ENCODE measurements around the gene SGCB. TPM values are rescaled to one million over a fixed set of nuclear protein-coding genes. Genes with fewer than 3 reads are reported as not detected.

SGCB gene
- total RNA-seq, 2 experiments from 2014 or later: 12.1 to 12.6 TPM

- ATAC-seq (peak; percentile 27), DNase-seq (no peak)
- peak within 1 kb of the TSS; percentile 61 for H3K4me3 Mint-ChIP-seq
- no peaks in the 10 kb centered on the region for H3K36me3 Mint-ChIP-seq
- peaks cover 67% of the 10 kb centered on the region for H3K27me3 Mint-ChIP-seq
- CTCF ChIA-PET: no interaction called here
- H3K9me3 Mint-ChIP-seq (ENCODE audit: low read depth): no peaks in the 10 kb centered on the region
- H3K27ac Mint-ChIP-seq: no peak within 1 kb of the TSS
- H3K4me1 Mint-ChIP-seq: peaks cover 15% of the 10 kb centered on the region
These were observed 13.1 kb upstream of the SGCB start, which contains the start of gene SPATA18 for GRCh38 chr4:52051213-52051614. Gene SPATA18, plus strand, starts transcription at chr4:52051304. Its CDS starts 401 bp downstream, at chr4:52051705.

- no peak for ATAC-seq
- peaks cover 15% of the 10 kb centered on the region for H3K4me1 Mint-ChIP-seq
- CTCF ChIA-PET: no interaction called here
- H3K27me3 Mint-ChIP-seq: peaks cover 71% of the 10 kb centered on the region
- no peak for DNase-seq
- no peak overlapping the region for H3K4me3 Mint-ChIP-seq
- no peaks in the 10 kb centered on the region for H3K9me3 Mint-ChIP-seq (ENCODE audit: low read depth)
- no peak overlapping the region for H3K27ac Mint-ChIP-seq
- H3K36me3 Mint-ChIP-seq: no peaks in the 10 kb centered on the region
These were observed 11.2 kb upstream of the SGCB start for GRCh38 chr4:52049266-52049665.

- ATAC-seq (no peak), DNase-seq (no peak)
- Mint-ChIP-seq H3K4me3 (no peak overlapping the region), H3K27ac (no peak overlapping the region), H3K36me3 (no peaks in the 10 kb centered on the region), H3K27me3 (peaks cover 61% of the 10 kb centered on the region), H3K9me3 (ENCODE audit: low read depth) (no peaks in the 10 kb centered on the region), H3K4me1 (no peaks in the 10 kb centered on the region)
- CTCF ChIA-PET: interaction anchor here (1.0 kb wide), 1 partner anchor 9 kb away, joined by 3 read pairs; no protein-coding TSS in a partner anchor
These were observed 6.9 kb upstream of the SGCB start for GRCh38 chr4:52045028-52045427.

DNA sequence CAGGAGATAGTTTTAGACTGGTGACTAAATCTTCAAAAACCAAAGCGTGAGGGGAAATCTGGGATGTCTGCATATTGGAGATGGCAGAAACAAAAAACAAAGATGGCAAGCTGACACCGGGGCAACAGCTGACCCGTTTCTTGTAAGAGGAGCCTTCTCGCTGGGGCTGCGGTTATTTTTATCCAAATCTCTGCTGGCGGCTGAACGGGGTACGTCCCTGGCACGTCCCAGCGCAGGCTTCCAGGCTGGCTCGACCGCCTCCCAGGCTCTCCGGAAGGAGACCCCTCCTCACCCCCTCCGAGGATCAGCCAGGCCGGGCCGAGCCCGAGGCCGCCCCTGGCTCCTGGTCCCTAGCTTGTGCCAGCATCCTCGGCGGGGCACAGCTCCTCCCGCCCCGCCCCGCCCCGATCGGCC is 403 bp downstream of the SGCB start:
- peak overlapping the region; percentile 74 for H3K27ac Mint-ChIP-seq
- CTCF ChIA-PET: interaction anchor here (1.3 to 1.8 kb wide), 3 partner anchors 10 to 206 kb away, joined by 3 to 7 read pairs (median 3); partner anchors contain the start of gene DCUN1D4
- DNase-seq (peak; percentile 55), ATAC-seq (peak; percentile 64)
- H3K4me1 Mint-ChIP-seq: peaks cover 27% of the 10 kb centered on the region
- H3K27me3 Mint-ChIP-seq: peaks cover 30% of the 10 kb centered on the region
- peaks cover 6% of the 10 kb centered on the region for H3K36me3 Mint-ChIP-seq
- no peaks in the 10 kb centered on the region for H3K9me3 Mint-ChIP-seq (ENCODE audit: low read depth)
- H3K4me3 Mint-ChIP-seq: peak overlapping the region; percentile 81

DNA sequence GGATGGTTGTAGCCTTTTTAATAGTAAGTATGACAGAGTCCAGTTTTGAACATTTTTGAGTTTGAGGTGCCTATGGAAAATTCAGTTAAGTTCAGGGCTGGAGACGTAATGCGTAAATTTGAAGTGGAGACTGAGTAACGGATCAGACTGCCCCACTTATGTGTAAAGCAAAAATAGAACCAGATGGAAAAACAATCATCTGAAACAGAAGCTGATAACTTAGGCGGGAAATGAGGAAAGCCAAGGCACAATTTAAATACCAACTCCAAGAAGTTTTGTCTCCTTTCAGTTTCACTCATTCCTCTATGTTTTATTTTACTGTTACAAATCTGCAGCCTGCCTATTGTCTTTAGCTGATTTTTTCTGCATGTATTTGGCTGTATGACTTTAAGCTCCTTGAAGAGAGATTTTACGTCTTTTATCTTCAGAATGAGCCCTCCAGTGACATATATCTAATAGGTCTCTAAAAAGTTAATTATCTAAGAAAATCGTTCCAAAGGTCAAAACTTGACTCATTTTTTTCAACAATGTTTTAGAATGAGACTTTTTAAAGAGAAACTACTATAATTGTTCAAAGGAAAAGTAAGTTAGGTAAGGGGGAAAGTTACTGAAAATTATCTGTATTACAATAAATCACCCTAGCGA is 1.1 kb downstream of the SGCB start:
- H3K27ac Mint-ChIP-seq: peak overlapping the region; percentile 74
- peaks cover 8% of the 10 kb centered on the region for H3K36me3 Mint-ChIP-seq
- DNase-seq: no peak
- H3K4me3 Mint-ChIP-seq: peak overlapping the region; percentile 81
- H3K9me3 Mint-ChIP-seq (ENCODE audit: low read depth): no peaks in the 10 kb centered on the region
- ATAC-seq: no peak
- CTCF ChIA-PET: interaction anchor here (0.8 to 1.8 kb wide), 5 partner anchors 8 to 205 kb away, joined by 3 to 7 read pairs (median 3); no protein-coding TSS in a partner anchor
- H3K27me3 Mint-ChIP-seq: peaks cover 25% of the 10 kb centered on the region
- peaks cover 27% of the 10 kb centered on the region for H3K4me1 Mint-ChIP-seq

DNA sequence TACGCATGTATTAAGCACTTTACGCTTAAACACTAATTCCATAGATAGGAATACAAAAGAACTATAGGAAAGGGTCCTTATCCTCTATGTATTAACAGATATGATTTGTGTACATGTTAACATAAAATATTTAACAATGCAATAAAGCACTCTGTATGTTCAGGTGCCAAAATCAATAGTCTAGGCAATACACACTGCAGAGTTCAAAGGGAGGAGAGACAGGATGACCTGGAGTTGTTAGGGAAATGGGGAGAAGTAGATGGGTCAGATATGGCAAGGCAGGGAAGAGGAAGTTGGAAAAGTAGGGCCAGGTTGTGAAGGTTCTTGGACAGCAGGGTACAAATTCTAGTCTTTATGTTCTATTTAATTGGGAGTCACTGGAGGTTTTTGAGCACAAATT is 2.9 kb downstream of the SGCB start:
- CTCF ChIA-PET: interaction anchor here (1.2 kb wide), 1 partner anchor 9 kb away, joined by 6 read pairs; no protein-coding TSS in a partner anchor
- H3K4me3 Mint-ChIP-seq: no peak overlapping the region
- no peaks in the 10 kb centered on the region for H3K9me3 Mint-ChIP-seq (ENCODE audit: low read depth)
- H3K27ac Mint-ChIP-seq: no peak overlapping the region
- H3K27me3 Mint-ChIP-seq: peaks cover 15% of the 10 kb centered on the region
- DNase-seq: no peak
- peaks cover 8% of the 10 kb centered on the region for H3K36me3 Mint-ChIP-seq
- ATAC-seq: no peak
- peaks cover 27% of the 10 kb centered on the region for H3K4me1 Mint-ChIP-seq

GRCh38 chr4:52032005-52032404 is 6.1 kb downstream of the SGCB start:
- Mint-ChIP-seq H3K36me3 (peaks cover 15% of the 10 kb centered on the region), H3K4me3 (no peak overlapping the region), H3K27me3 (no peaks in the 10 kb centered on the region), H3K4me1 (peaks cover 14% of the 10 kb centered on the region), H3K27ac (no peak overlapping the region), H3K9me3 (ENCODE audit: low read depth) (no peaks in the 10 kb centered on the region)
- DNase-seq: no peak
- CTCF ChIA-PET: no interaction called here
- ATAC-seq: no peak

DNA sequence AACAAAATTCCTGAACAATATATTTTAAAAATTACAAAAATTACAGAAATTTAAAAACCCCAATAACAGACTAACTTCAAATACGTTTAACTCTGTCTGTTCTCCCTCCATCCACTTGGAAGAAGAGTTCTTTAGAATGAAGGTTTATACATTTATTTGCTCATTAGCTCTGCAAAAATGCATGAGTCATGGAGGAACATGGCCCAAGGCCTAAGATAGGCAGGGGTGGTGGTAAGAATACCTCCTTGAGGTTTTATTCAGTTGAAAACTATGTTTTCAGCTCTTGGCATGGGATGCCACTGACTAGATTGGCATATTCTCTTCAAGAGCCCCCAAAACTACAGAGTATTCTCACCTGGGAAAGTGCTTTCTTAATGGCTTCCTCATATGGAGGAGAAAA is 9.1 kb downstream of the SGCB start:
- CTCF ChIA-PET: interaction anchor here (1.7 kb wide), 1 partner anchor 9 kb away, joined by 7 read pairs; the partner anchor contains the start of gene SGCB
- no peak overlapping the region for H3K27ac Mint-ChIP-seq
- no peaks in the 10 kb centered on the region for H3K9me3 Mint-ChIP-seq (ENCODE audit: low read depth)
- DNase-seq (no peak), ATAC-seq (no peak)
- no peaks in the 10 kb centered on the region for H3K27me3 Mint-ChIP-seq
- no peak overlapping the region for H3K4me3 Mint-ChIP-seq
- no peaks in the 10 kb centered on the region for H3K4me1 Mint-ChIP-seq
- H3K36me3 Mint-ChIP-seq: peaks cover 19% of the 10 kb centered on the region

- CTCF ChIA-PET: interaction anchor here (0.7 kb wide), 1 partner anchor 17 kb away, joined by 3 read pairs; no protein-coding TSS in a partner anchor
- Mint-ChIP-seq H3K9me3 (ENCODE audit: low read depth) (no peaks in the 10 kb centered on the region), H3K27ac (no peak within 1 kb of the TSS), H3K4me1 (peaks cover 2% of the 10 kb centered on the region), H3K4me3 (no peak within 1 kb of the TSS), H3K36me3 (peaks cover 2% of the 10 kb centered on the region), H3K27me3 (no peaks in the 10 kb centered on the region)
- ATAC-seq (no peak), DNase-seq (no peak)
These were observed 18.0 kb downstream of the SGCB start, which contains the start of gene LRRC66 for GRCh38 chr4:52019936-52020657. Gene LRRC66, minus strand, starts transcription at chr4:52020363. Its CDS starts 2,750 bp downstream, at chr4:52017613.

DNA sequence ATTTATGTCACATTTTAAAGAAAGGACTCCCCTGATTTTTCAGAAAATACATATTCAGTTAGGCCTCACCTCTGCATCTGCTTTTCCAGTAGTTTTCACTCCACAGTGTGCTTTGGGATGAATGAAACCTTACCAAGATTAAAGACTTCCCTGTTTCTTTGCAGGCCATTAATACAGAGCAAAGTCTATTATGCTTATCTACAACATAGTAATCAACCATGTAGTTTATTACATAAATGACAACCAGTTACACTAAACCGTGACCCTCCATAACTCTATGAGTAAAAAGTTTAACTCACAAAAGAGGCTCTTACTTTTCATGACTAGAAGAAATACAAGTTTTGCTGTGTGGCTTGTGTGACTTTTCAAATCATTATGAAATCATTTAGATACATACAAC is 20.3 kb downstream of the SGCB start:
- no peak for DNase-seq
- no peak overlapping the region for H3K4me3 Mint-ChIP-seq
- no peaks in the 10 kb centered on the region for H3K9me3 Mint-ChIP-seq (ENCODE audit: low read depth)
- H3K27ac Mint-ChIP-seq: no peak overlapping the region
- ATAC-seq: no peak
- H3K36me3 Mint-ChIP-seq: peaks cover 2% of the 10 kb centered on the region
- CTCF ChIA-PET: no interaction called here
- peaks cover 2% of the 10 kb centered on the region for H3K4me1 Mint-ChIP-seq
- H3K27me3 Mint-ChIP-seq: no peaks in the 10 kb centered on the region

GRCh38 chr4:52016981-52017380 is 21.1 kb downstream of the SGCB start:
- Mint-ChIP-seq H3K4me3 (no peak overlapping the region), H3K27me3 (no peaks in the 10 kb centered on the region), H3K9me3 (ENCODE audit: low read depth) (no peaks in the 10 kb centered on the region), H3K36me3 (peaks cover 2% of the 10 kb centered on the region), H3K4me1 (peaks cover 2% of the 10 kb centered on the region), H3K27ac (no peak overlapping the region)
- ATAC-seq (no peak), DNase-seq (no peak)
- CTCF ChIA-PET: interaction anchor here (0.6 kb wide), 1 partner anchor 9 kb away, joined by 3 read pairs; no protein-coding TSS in a partner anchor

DNA sequence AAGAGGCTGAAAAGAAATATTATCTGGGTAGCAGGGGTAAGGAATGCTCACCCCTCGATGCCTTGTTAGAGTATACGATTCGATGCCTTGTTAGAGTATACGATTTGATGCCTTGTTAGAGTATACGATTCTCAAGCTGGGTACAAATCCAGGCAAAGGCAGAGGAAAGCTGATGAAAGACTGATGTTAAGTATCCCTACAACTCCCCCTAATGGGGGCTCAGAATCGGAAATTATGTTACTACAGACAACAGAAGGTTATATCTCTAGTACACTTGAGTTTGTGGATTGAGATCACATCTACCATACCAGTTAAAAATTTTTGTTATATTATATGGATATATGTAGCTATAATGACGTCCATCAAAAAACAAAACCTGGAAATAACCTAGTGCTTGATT is 22.7 kb downstream of the SGCB start:
- no peak overlapping the region for H3K27ac Mint-ChIP-seq
- H3K27me3 Mint-ChIP-seq: no peaks in the 10 kb centered on the region
- H3K4me1 Mint-ChIP-seq: peaks cover 5% of the 10 kb centered on the region
- DNase-seq: no peak
- ATAC-seq: no peak
- peaks cover 2% of the 10 kb centered on the region for H3K36me3 Mint-ChIP-seq
- no peaks in the 10 kb centered on the region for H3K9me3 Mint-ChIP-seq (ENCODE audit: low read depth)
- CTCF ChIA-PET: no interaction called here
- H3K4me3 Mint-ChIP-seq: no peak overlapping the region

DNA sequence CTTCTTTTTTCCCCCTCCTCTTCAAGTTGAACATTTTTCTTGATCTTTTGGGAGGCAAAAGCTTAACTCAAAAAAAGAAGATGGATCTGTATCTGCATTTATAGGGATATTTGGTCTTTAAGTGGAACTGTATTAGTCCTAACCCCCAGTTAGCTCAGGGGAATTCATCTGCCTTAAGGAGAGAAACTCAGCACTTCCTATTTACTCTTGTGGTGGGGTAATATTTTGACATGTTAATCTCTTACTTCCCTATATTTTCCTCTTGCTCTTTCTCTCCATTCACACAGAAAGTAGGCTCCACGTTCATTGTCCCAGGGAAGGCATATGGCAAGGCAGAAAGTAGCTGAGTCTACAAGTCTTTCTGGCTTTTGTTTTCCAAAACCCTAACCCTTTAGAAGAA is 23.2 kb downstream of the SGCB start:
- Mint-ChIP-seq H3K9me3 (ENCODE audit: low read depth) (no peaks in the 10 kb centered on the region), H3K27ac (no peak overlapping the region), H3K36me3 (peaks cover 2% of the 10 kb centered on the region), H3K4me1 (peaks cover 4% of the 10 kb centered on the region), H3K4me3 (no peak overlapping the region), H3K27me3 (no peaks in the 10 kb centered on the region)
- no peak for ATAC-seq
- CTCF ChIA-PET: no interaction called here
- DNase-seq: no peak

DNA sequence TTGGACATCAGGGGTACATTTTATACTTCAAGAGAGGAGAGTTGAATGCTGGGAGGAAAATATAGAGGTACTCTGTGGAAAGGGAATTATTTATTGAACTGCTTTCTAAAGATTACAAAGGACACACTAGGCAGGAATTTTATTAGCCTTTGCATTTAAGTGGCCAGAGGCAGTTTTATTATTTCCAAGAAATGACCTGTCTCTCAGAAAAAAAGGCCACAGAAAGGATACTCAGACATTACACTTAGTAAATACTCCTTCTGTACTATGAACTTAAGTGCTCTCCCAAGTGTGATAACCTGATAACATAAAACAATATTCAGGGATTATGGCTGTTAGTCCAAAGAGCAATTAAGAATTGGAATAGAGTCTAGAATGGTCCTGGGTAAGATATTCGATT is 25.4 kb downstream of the SGCB start:
- no peak for DNase-seq
- peaks cover 3% of the 10 kb centered on the region for H3K4me1 Mint-ChIP-seq
- no peaks in the 10 kb centered on the region for H3K27me3 Mint-ChIP-seq
- H3K9me3 Mint-ChIP-seq (ENCODE audit: low read depth): no peaks in the 10 kb centered on the region
- CTCF ChIA-PET: no interaction called here
- H3K27ac Mint-ChIP-seq: no peak overlapping the region
- ATAC-seq: no peak
- H3K36me3 Mint-ChIP-seq: peaks cover 2% of the 10 kb centered on the region
- no peak overlapping the region for H3K4me3 Mint-ChIP-seq

All from activated CD8-positive, alpha-beta memory T cell treated with anti-CD3 and anti-CD28 coated beads, Interleukin-2, amount 10 ng/mL, durations not matched to agents 7 days and 5 days (primary cell).